HL-60 (cell line): ENCODE measurements around the gene COL13A1.

Experiments used
- DNase-seq, 2 experiments: peaks; one replicate each; pipeline ENCODE4 v3.0.0-alpha.2; 2010 to 2020; ENCODE audit warnings: low read depth in 1 of 2, low spot score in 1 of 2
- H3K27ac ChIP-seq: fragments of 250-450 bp; sonication (Bioruptor Pico); replicated peaks from 2 replicates; pipeline ENCODE4 v1.5.1; 2020; ENCODE audit warnings: mild to moderate bottlenecking, moderate library complexity
- H3K27me3 ChIP-seq: fragments of 250-450 bp; sonication (Bioruptor Pico); 2 replicates; pipeline ENCODE4 v1.5.1; 2021; ENCODE audit warnings: mild to moderate bottlenecking, moderate library complexity; ENCODE audit not compliant: insufficient read depth, poor library complexity, severe bottlenecking
- H3K4me3 ChIP-seq: replicated peaks from 2 replicates; pipeline ENCODE4 v1.5.1; 2011; ENCODE audit warnings: mild to moderate bottlenecking, control low read depth, low read length; ENCODE audit not compliant: insufficient read depth
- CTCF ChIP-seq: IDR thresholded peaks from one replicate; pipeline ENCODE4 v1.5.1; 2011; ENCODE audit warnings: low read length, control low read depth, inconsistent platforms; ENCODE audit not compliant: insufficient read depth
- GABPA ChIP-seq: IDR thresholded peaks from 2 replicates; pipeline ENCODE4 v1.6.1; 2012; ENCODE audit warnings: low read depth
- POLR2AphosphoS5 ChIP-seq: IDR thresholded peaks from 2 replicates; pipeline ENCODE4 v1.6.1; 2012; ENCODE audit warnings: low read depth
- SPI1 ChIP-seq: IDR thresholded peaks from 2 replicates; pipeline ENCODE4 v1.6.1; 2012; ENCODE audit warnings: low read depth, mild to moderate bottlenecking, borderline replicate concordance
- long read RNA-seq: library from polyadenylated mRNA; unstranded; transcript quantifications from one replicate; pipeline ENCODE4 v2.0.0, GENCODE V29; 2020
- TF ChIP-seq, protein P1 (sequence below): IDR thresholded peaks from 2 replicates; pipeline ENCODE4 v1.6.1; 2012; ENCODE audit warnings: low read depth; ENCODE audit not compliant: insufficient replicate concordance

Gene COL13A1
- long read RNA-seq, result 0 reads

- no peak for DNase-seq
- Histone ChIP-seq H3K4me3 (no peak within 1 kb of the TSS), H3K27me3 (peaks cover 33% of the 10 kb centered on the region), H3K27ac (no peak within 1 kb of the TSS)
- TF ChIP-seq GABPA, result no peak
- TF ChIP-seq, protein P1, sequence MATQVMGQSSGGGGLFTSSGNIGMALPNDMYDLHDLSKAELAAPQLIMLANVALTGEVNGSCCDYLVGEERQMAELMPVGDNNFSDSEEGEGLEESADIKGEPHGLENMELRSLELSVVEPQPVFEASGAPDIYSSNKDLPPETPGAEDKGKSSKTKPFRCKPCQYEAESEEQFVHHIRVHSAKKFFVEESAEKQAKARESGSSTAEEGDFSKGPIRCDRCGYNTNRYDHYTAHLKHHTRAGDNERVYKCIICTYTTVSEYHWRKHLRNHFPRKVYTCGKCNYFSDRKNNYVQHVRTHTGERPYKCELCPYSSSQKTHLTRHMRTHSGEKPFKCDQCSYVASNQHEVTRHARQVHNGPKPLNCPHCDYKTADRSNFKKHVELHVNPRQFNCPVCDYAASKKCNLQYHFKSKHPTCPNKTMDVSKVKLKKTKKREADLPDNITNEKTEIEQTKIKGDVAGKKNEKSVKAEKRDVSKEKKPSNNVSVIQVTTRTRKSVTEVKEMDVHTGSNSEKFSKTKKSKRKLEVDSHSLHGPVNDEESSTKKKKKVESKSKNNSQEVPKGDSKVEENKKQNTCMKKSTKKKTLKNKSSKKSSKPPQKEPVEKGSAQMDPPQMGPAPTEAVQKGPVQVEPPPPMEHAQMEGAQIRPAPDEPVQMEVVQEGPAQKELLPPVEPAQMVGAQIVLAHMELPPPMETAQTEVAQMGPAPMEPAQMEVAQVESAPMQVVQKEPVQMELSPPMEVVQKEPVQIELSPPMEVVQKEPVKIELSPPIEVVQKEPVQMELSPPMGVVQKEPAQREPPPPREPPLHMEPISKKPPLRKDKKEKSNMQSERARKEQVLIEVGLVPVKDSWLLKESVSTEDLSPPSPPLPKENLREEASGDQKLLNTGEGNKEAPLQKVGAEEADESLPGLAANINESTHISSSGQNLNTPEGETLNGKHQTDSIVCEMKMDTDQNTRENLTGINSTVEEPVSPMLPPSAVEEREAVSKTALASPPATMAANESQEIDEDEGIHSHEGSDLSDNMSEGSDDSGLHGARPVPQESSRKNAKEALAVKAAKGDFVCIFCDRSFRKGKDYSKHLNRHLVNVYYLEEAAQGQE, result no peak
- TF ChIP-seq SPI1, result no peak
- no peak for TF ChIP-seq POLR2AphosphoS5
Observed at GRCh38 chr10:69801434-69802315, at the start of gene COL13A1. Gene COL13A1, plus strand, starts transcription at chr10:69801906. Its CDS starts 518 bp downstream, at chr10:69802424.

DNA sequence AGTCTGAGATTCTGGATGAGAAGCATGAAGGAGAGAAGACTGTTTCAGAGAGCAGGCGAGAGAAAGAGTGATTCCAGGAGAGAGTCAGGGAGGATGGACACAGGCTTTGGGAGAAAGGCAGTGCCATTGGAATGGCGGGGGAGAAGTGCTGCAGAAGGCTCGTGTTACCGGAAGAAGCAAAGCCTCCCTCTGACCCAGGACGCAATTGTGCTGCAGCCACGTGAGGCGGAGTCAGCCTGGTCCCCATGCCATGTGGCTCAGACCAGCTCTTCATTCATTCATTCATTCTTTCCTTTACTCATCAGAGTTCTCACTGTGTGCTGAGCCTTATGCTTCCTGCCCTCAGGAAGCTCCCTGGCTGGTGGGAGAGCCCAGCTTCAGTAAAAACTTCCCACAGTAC lies 49.2 kb upstream of the COL13A1 start:
- Histone ChIP-seq H3K4me3 (no peak overlapping the region), H3K27ac (no peak overlapping the region), H3K27me3 (peaks cover 6% of the 10 kb centered on the region)
- TF ChIP-seq POLR2AphosphoS5, result no peak
- no peak for TF ChIP-seq CTCF
- TF ChIP-seq, protein P1, result no peak
- TF ChIP-seq GABPA, result no peak
- no peak for TF ChIP-seq SPI1
- DNase-seq, result no peak

GRCh38 chr10:69756279-69756678 lies 45.4 kb upstream of the COL13A1 start:
- Histone ChIP-seq H3K27ac (no peak overlapping the region), H3K4me3 (no peak overlapping the region), H3K27me3 (peaks cover 6% of the 10 kb centered on the region)
- DNase-seq, result no peak
- TF ChIP-seq SPI1, result no peak
- TF ChIP-seq CTCF, result no peak
- no peak for TF ChIP-seq POLR2AphosphoS5
- TF ChIP-seq GABPA, result no peak
- TF ChIP-seq, protein P1, result no peak
